Activated T-cell treated with anti-CD3 and anti-CD28 coated beads for 24 hours (primary cell): ENCODE measurements around the gene MGAT4B.
"Not testable (repeated sequence)": the region's sequence is repeated elsewhere in the genome, so short reads cannot be mapped to it uniquely, and the experiment has no call there.

Source experiments
- DNase-seq: peaks from one replicate; pipeline ENCODE4 v3.0.0-alpha.2; 2020; ENCODE audit warnings: low read depth

The MGAT4B gene

GRCh38 chr5:179795049-179795862 lies 11.4 kb downstream of the MGAT4B start:
- no peak for DNase-seq

GRCh38 chr5:179794575-179794974 lies 12.1 kb downstream of the MGAT4B start:
- DNase-seq, result no peak

- no peak for DNase-seq
Measured at GRCh38 chr5:179794171-179794570, 12.5 kb downstream of the MGAT4B start.

- no peak for DNase-seq
Measured at GRCh38 chr5:179793468-179794139, 13.1 kb downstream of the MGAT4B start, which contains the start of gene LTC4S. LTC4S (plus strand) TSS chr5:179793986; CDS start chr5:179794081, 95 bp downstream.

- no peak for DNase-seq
Measured at GRCh38 chr5:179792612-179793467, 13.8 kb downstream of the MGAT4B start.

- no peak for DNase-seq
Measured at GRCh38 chr5:179791881-179792611, 14.6 kb downstream of the MGAT4B start.

GRCh38 chr5:179789278-179789677 lies 17.4 kb downstream of the MGAT4B start:
- DNase-seq, result not testable (repeated sequence)

GRCh38 chr5:179788193-179788854 lies 18.3 kb downstream of the MGAT4B start:
- no peak for DNase-seq

GRCh38 chr5:179786861-179787260 lies 19.8 kb downstream of the MGAT4B start:
- no peak for DNase-seq

GRCh38 chr5:179783128-179783527 lies 23.5 kb downstream of the MGAT4B start:
- DNase-seq, result no peak

GRCh38 chr5:179781846-179782245 lies 24.8 kb downstream of the MGAT4B start:
- DNase-seq, result no peak

- no peak for DNase-seq
Measured at GRCh38 chr5:179780362-179780761, 26.3 kb downstream of the MGAT4B start.

GRCh38 chr5:179779826-179780225 lies 26.8 kb downstream of the MGAT4B start:
- DNase-seq, result no peak

- DNase-seq, result no peak
Measured at GRCh38 chr5:179778591-179778990, 28.1 kb downstream of the MGAT4B start.

- no peak for DNase-seq
Measured at GRCh38 chr5:179777909-179778308, 28.8 kb downstream of the MGAT4B start.

- DNase-seq, result no peak
Measured at GRCh38 chr5:179777456-179777855, 29.2 kb downstream of the MGAT4B start.

- DNase-seq, result no peak
Measured at GRCh38 chr5:179776411-179776938, 30.2 kb downstream of the MGAT4B start.

- no peak for DNase-seq
Measured at GRCh38 chr5:179774442-179774841, 32.2 kb downstream of the MGAT4B start.

GRCh38 chr5:179773686-179774040 lies 33.0 kb downstream of the MGAT4B start:
- no peak for DNase-seq

GRCh38 chr5:179772351-179772750 lies 34.3 kb downstream of the MGAT4B start:
- DNase-seq, result no peak

- no peak for DNase-seq
Measured at GRCh38 chr5:179771311-179771895, 35.3 kb downstream of the MGAT4B start.
